ENCODE measurements around the gene ABCA10. TPM values are rescaled to one million over a fixed set of nuclear protein-coding genes. Genes with fewer than 3 reads are reported as not detected.
"Not testable (repeated sequence)": the region's sequence is repeated elsewhere in the genome, so short reads cannot be mapped to it uniquely, and the experiment has no call there.

Gene ABCA10
- total RNA-seq, 2 donors from 2014 or later = 1.3 to 2.1 TPM

GRCh38 chr17:69213059-69213813 is 15.4 kb downstream of the ABCA10 start:
- DNase-seq (ENCODE audit: low spot score) = no peak
- Histone ChIP-seq H3K36me3 (no peaks in the 10 kb centered on the region), H3K27me3 (no peaks in the 10 kb centered on the region), H3K4me3 (no peak overlapping the region), H3K27ac (no peak overlapping the region), H3K4me1 (no peaks in the 10 kb centered on the region), H3K9me3 (no peaks in the 10 kb centered on the region)
- TF ChIP-seq CTCF (IDR thresholded peaks at IDR 0.05) = no peak

GRCh38 chr17:69208640-69209039 is 20.0 kb downstream of the ABCA10 start:
- no peak for DNase-seq (ENCODE audit: low spot score)
- Histone ChIP-seq H3K4me1 (no peaks in the 10 kb centered on the region), H3K9me3 (no peaks in the 10 kb centered on the region), H3K4me3 (no peak overlapping the region), H3K27me3 (no peaks in the 10 kb centered on the region), H3K27ac (no peak overlapping the region), H3K36me3 (no peaks in the 10 kb centered on the region)
- TF ChIP-seq CTCF (IDR thresholded peaks at IDR 0.05) = no peak

- DNase-seq (ENCODE audit: low spot score) = no peak
- no peak overlapping the region for H3K4me3 ChIP-seq
- H3K9me3 ChIP-seq = no peaks in the 10 kb centered on the region
- H3K4me1 ChIP-seq = no peaks in the 10 kb centered on the region
- H3K27me3 ChIP-seq = no peaks in the 10 kb centered on the region
- no peaks in the 10 kb centered on the region for H3K36me3 ChIP-seq
- H3K27ac ChIP-seq = no peak overlapping the region
- TF ChIP-seq CTCF (IDR thresholded peaks at IDR 0.05) = no peak
Observed at GRCh38 chr17:69207151-69207550, 21.5 kb downstream of the ABCA10 start.

- no peaks in the 10 kb centered on the region for H3K4me1 ChIP-seq
- no peaks in the 10 kb centered on the region for H3K27me3 ChIP-seq
- H3K4me3 ChIP-seq = no peak overlapping the region
- TF ChIP-seq CTCF (IDR thresholded peaks at IDR 0.05) = no peak
- no peaks in the 10 kb centered on the region for H3K36me3 ChIP-seq
- DNase-seq (ENCODE audit: low spot score) = no peak
- H3K9me3 ChIP-seq = no peaks in the 10 kb centered on the region
- H3K27ac ChIP-seq = no peak overlapping the region
Observed at GRCh38 chr17:69198238-69198637, 30.4 kb downstream of the ABCA10 start.

GRCh38 chr17:69196105-69196653 is 32.4 kb downstream of the ABCA10 start:
- not testable (repeated sequence) for DNase-seq (ENCODE audit: low spot score); H3K9me3 ChIP-seq; H3K4me3 ChIP-seq; H3K4me1 ChIP-seq; H3K27ac ChIP-seq; H3K27me3 ChIP-seq; H3K36me3 ChIP-seq

GRCh38 chr17:69192754-69193153 is 35.9 kb downstream of the ABCA10 start:
- Histone ChIP-seq H3K36me3 (peaks cover 4% of the 10 kb centered on the region), H3K27ac (no peak overlapping the region), H3K4me1 (no peaks in the 10 kb centered on the region), H3K9me3 (no peaks in the 10 kb centered on the region), H3K4me3 (no peak overlapping the region), H3K27me3 (no peaks in the 10 kb centered on the region)
- no peak for TF ChIP-seq CTCF (IDR thresholded peaks at IDR 0.05)
- DNase-seq (ENCODE audit: low spot score) = no peak

Measured in right atrium auricular region (tissue), 2 donors.